Stimulated activated CD4-positive, alpha-beta T cell treated with anti-CD3 and anti-CD28 coated beads, Interleukin-12 subunit alpha, Interleukin-12 subunit beta, amount 100 ng/mL, for 4 hours (primary cell): ENCODE results near the gene AMPD3.

Source experiments
- DNase-seq: peaks from one replicate; pipeline ENCODE4 v3.0.0-alpha.2; 2020

The AMPD3 gene

GRCh38 chr11:10542776-10543175 is 87.7 kb downstream of the AMPD3 start:
- no peak for DNase-seq

- no peak for DNase-seq
Observed at GRCh38 chr11:10543782-10544181, 88.7 kb downstream of the AMPD3 start.

GRCh38 chr11:10544491-10545465 is 89.7 kb downstream of the AMPD3 start:
- DNase-seq = no peak

- DNase-seq = no peak
Observed at GRCh38 chr11:10550503-10551289, 95.6 kb downstream of the AMPD3 start.

GRCh38 chr11:10551290-10551592 is 96.2 kb downstream of the AMPD3 start:
- DNase-seq = no peak

GRCh38 chr11:10551845-10552352 is 96.8 kb downstream of the AMPD3 start:
- DNase-seq = no peak

- DNase-seq = no peak
Observed at GRCh38 chr11:10556590-10556989, 101.5 kb downstream of the AMPD3 start.
